Left ventricle myocardium inferior (tissue), 1 donor: ENCODE results near the gene SLC35G6. TPM values are rescaled to one million over a fixed set of nuclear protein-coding genes. Genes with fewer than 3 reads are reported as not detected.

Source experiments
- DNase-seq: peaks from one replicate; pipeline ENCODE4 v3.0.0-alpha.2; 2020
- H3K27ac ChIP-seq: fragments of 200-600 bp; replicated peaks from 2 replicates; pipeline ENCODE4 v1.8.0; 2021
- H3K27me3 ChIP-seq: fragments of 200-600 bp; 2 replicates; pipeline ENCODE4 v1.8.0; 2021; ENCODE audit warnings: low read depth
- H3K36me3 ChIP-seq: fragments of 200-600 bp; 2 replicates; pipeline ENCODE4 v1.8.0; 2021
- H3K4me1 ChIP-seq: fragments of 200-600 bp; 2 replicates; pipeline ENCODE4 v1.8.0; 2021
- H3K4me3 ChIP-seq: fragments of 200-600 bp; 2 replicates; pipeline ENCODE4 v1.8.0; 2021; ENCODE audit warnings: mild to moderate bottlenecking, moderate library complexity
- H3K9me3 ChIP-seq: fragments of 200-600 bp; replicated peaks from 2 replicates; pipeline ENCODE4 v1.8.0; 2021
- CTCF ChIP-seq: fragments of 200-600 bp; IDR thresholded peaks from 2 replicates; pipeline ENCODE4 v1.8.0; 2021; ENCODE audit warnings: antibody characterized with exemption, mild to moderate bottlenecking, borderline replicate concordance
- intact Hi-C: fragments of 100-400 bp; cut with micrococcal nuclease; formaldehyde crosslinking; loops from one replicate; pipeline ENCODE4 v1.11.0; 2022
- total RNA-seq: library from RNA; stranded (reverse); fragmentation: NEBNext Ultra II Directional; extraction: Animal tissue kit (Norgen Biotek cat#: 25700); gene quantifications from one replicate; pipeline ENCODE4 v1.2.1, GENCODE V29; 2021
- donor health status: DM: no; HTN: yes; CAD: no; lungs with severe emphysema.

SLC35G6 gene
- total RNA-seq, 1 donor from 2014 or later: not detected

- intact Hi-C loops: no loop called here
- TF ChIP-seq CTCF: no peak
- no peaks in the 10 kb centered on the region for H3K36me3 ChIP-seq
- H3K4me1 ChIP-seq: peaks cover 64% of the 10 kb centered on the region
- H3K27ac ChIP-seq: peak overlapping the region; percentile 75
- H3K27me3 ChIP-seq: peaks cover 28% of the 10 kb centered on the region
- H3K9me3 ChIP-seq: no peaks in the 10 kb centered on the region
- H3K4me3 ChIP-seq: peak overlapping the region; percentile 69
- DNase-seq: peak; percentile 78
Observed at GRCh38 chr17:7437950-7438614, 43.2 kb upstream of the SLC35G6 start.

DNA sequence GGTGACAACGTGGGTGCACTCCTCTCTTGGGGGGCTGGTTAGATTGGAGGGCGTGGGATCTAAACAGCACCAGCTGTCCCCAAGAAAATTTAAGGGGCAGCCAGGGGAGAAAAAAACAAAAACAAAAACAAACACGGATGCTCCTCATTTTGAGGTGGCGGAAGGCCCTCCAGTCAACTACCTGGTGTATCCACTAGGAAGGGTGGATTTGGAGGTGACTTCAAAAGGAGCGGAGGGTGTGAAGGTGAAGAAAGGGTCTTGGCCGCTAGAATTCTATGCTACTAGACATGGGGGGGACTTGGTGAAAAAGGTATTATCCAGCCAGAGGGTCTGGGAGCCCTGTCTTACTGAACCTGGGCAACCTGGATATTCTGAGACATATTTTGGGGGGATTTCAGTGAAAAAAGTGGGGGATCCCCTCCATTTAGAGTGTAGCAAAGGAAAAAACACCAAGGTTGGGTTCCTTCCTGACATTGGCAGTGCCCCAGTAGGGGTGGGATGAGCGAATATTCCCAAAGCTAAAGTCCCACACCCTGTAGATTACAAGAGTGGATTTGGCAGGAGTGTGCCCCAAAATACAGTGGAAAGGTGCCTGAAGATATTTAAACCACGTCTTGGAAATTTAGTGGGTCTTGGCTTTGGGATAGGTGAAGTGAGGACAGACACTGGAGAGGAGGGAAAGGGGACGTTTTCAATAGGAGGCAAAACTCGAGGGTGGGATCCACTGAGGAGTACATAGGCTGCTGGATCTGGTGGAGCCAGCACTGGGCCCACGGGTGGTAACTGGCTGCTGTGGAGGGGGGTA lies 42.4 kb upstream of the SLC35G6 start:
- Histone ChIP-seq H3K27me3 (peaks cover 28% of the 10 kb centered on the region), H3K9me3 (no peaks in the 10 kb centered on the region), H3K4me1 (peaks cover 64% of the 10 kb centered on the region), H3K36me3 (no peaks in the 10 kb centered on the region), H3K4me3 (peak overlapping the region; percentile 69), H3K27ac (peak overlapping the region; percentile 75)
- DNase-seq: no peak
- no peak for TF ChIP-seq CTCF
- intact Hi-C loops: no loop called here

GRCh38 chr17:7439462-7440112 lies 41.7 kb upstream of the SLC35G6 start, which contains the start of gene FGF11:
FGF11 (plus strand) TSS chr17:7439512; CDS start chr17:7439621, 109 bp downstream.
- no peaks in the 10 kb centered on the region for H3K36me3 ChIP-seq
- peaks cover 67% of the 10 kb centered on the region for H3K4me1 ChIP-seq
- H3K27ac ChIP-seq: peak within 1 kb of the TSS; percentile 82
- peaks cover 28% of the 10 kb centered on the region for H3K27me3 ChIP-seq
- intact Hi-C loops: no loop called here
- no peak for TF ChIP-seq CTCF
- DNase-seq: no peak
- H3K4me3 ChIP-seq: peak within 1 kb of the TSS; percentile 69
- no peaks in the 10 kb centered on the region for H3K9me3 ChIP-seq

GRCh38 chr17:7440113-7440833 lies 41.0 kb upstream of the SLC35G6 start:
- TF ChIP-seq CTCF: no peak
- peak; percentile 71 for DNase-seq
- intact Hi-C loops: no loop called here
- H3K4me3 ChIP-seq: peak overlapping the region; percentile 69
- no peaks in the 10 kb centered on the region for H3K9me3 ChIP-seq
- peaks cover 68% of the 10 kb centered on the region for H3K4me1 ChIP-seq
- peaks cover 34% of the 10 kb centered on the region for H3K27me3 ChIP-seq
- no peaks in the 10 kb centered on the region for H3K36me3 ChIP-seq
- H3K27ac ChIP-seq: peak overlapping the region; percentile 82

DNA sequence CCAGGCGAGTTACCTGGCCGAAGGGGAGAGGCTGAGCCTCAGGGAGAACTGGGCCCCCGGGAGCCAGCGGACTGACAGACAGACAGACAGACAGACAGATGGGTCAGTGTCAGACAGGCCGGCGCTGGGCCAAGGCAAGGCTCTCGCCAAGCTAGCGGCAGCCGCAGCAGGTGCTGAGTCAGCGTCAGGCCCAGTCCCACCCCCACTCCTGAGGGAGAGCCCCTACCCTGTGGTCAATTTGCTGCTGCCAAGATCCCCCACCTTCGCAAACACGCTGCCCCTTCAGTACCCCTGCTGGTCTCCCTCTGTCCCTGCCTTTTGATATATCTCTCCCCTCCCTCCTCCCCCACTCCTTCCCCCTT lies 40.4 kb upstream of the SLC35G6 start:
- Histone ChIP-seq H3K27ac (peak overlapping the region; percentile 82), H3K4me3 (peak overlapping the region; percentile 69), H3K4me1 (peaks cover 68% of the 10 kb centered on the region), H3K27me3 (peaks cover 39% of the 10 kb centered on the region), H3K36me3 (no peaks in the 10 kb centered on the region), H3K9me3 (no peaks in the 10 kb centered on the region)
- intact Hi-C loops: no loop called here
- DNase-seq: peak; percentile 60
- no peak for TF ChIP-seq CTCF
